ENCODE results near the gene SH3RF1.

- TF ChIP-seq POLR2AphosphoS5 (IDR thresholded peaks at IDR 0.05; ENCODE audit: low read depth, low read length) (no peak), CTCF (IDR thresholded peaks at IDR 0.05) (no peak), REST (IDR thresholded peaks at IDR 0.05; ENCODE audit: insufficient read depth in 1 of 2, low read depth in 2 of 2, low read length in 1 of 2) (no peak), SIN3A (IDR thresholded peaks at IDR 0.05; ENCODE audit: borderline replicate concordance, insufficient read depth, low read depth, low read length) (no peak), TCF7L2 (IDR thresholded peaks at IDR 0.05; ENCODE audit: low read depth, low read length) (no peak)
These were observed 211.2 kb downstream of the SH3RF1 start for GRCh38 chr4:169059306-169060211.
